ENCODE measurements around the gene SEMA6A.

GRCh38 chr5:116439905-116440304 is 134.7 kb downstream of the SEMA6A start:
- TF ChIP-seq GATA1 (IDR thresholded peaks at IDR 0.05; ENCODE audit: low read depth, low read length) (no peak), POLR2A (IDR thresholded peaks at IDR 0.05; ENCODE audit: low read length) (no peak)
